Endometrial microvascular endothelial cells (primary cell): ENCODE measurements around the gene NSG1. TPM values are rescaled to one million over a fixed set of nuclear protein-coding genes. Genes with fewer than 3 reads are reported as not detected.

ENCODE experiments used
- in situ Hi-C: cut with HindIII; loops from 2 replicates; pipeline ENCODE4 v1.10.0; 2017; ENCODE audit warnings: low sequenced_read_pairs, low pct_unique_long_range_greater_than_20kb; ENCODE audit errors: inconsistent ontology term
- total RNA-seq: library from RNA; depleted of rRNA; stranded (reverse); fragments of >200 nt; gene quantifications from one replicate; pipeline ENCODE4 v1.2.3, GENCODE V29; 2015; ENCODE audit errors: inconsistent ontology term

The NSG1 gene
- total RNA-seq, 1 donor from 2014 or later = 13.8 TPM

GRCh38 chr4:4364486-4365208 is 22.3 kb upstream of the NSG1 start:
- in situ Hi-C loops = no loop called here

GRCh38 chr4:4368809-4369580 is 17.9 kb upstream of the NSG1 start:
- in situ Hi-C loops = no loop called here

- in situ Hi-C loops = no loop called here
These were observed 12.4 kb upstream of the NSG1 start for GRCh38 chr4:4374388-4375098.

GRCh38 chr4:4376074-4376473 is 10.8 kb upstream of the NSG1 start:
- in situ Hi-C loops = no loop called here

- in situ Hi-C loops = no loop called here
These were observed 9.7 kb upstream of the NSG1 start for GRCh38 chr4:4377191-4377590.

- in situ Hi-C loops = no loop called here
These were observed 9.0 kb upstream of the NSG1 start for GRCh38 chr4:4377732-4378460.

- in situ Hi-C loops = no loop called here
These were observed 7.3 kb upstream of the NSG1 start for GRCh38 chr4:4379540-4380087.

GRCh38 chr4:4383085-4383484 is 3.8 kb upstream of the NSG1 start:
- in situ Hi-C loops = no loop called here

- in situ Hi-C loops = no loop called here
These were observed 2.1 kb upstream of the NSG1 start for GRCh38 chr4:4384837-4385236.

GRCh38 chr4:4385729-4386295 is 1.1 kb upstream of the NSG1 start:
- in situ Hi-C loops = no loop called here

- in situ Hi-C loops = no loop called here
These were observed 586 bp upstream of the NSG1 start for GRCh38 chr4:4386296-4386735.

GRCh38 chr4:4387531-4388310 is 819 bp downstream of the NSG1 start:
- in situ Hi-C loops = no loop called here

- in situ Hi-C loops = no loop called here
These were observed 1.4 kb downstream of the NSG1 start for GRCh38 chr4:4388311-4388790.

- in situ Hi-C loops = no loop called here
These were observed 2.1 kb downstream of the NSG1 start for GRCh38 chr4:4388836-4389575.

- in situ Hi-C loops = no loop called here
These were observed 3.1 kb downstream of the NSG1 start for GRCh38 chr4:4390046-4390445.

GRCh38 chr4:4390515-4391240 is 3.8 kb downstream of the NSG1 start:
- in situ Hi-C loops = no loop called here
